Transverse colon (tissue), 4 donors: ENCODE data around the gene TBCD.
"Not testable (repeated sequence)": the region's sequence is repeated elsewhere in the genome, so short reads cannot be mapped to it uniquely, and the experiment has no call there.

Experiments
- CTCF ChIP-seq, 5 experiments: fragments of 200-600 bp in 3 of 5; fragments of 450-650 bp in 2 of 5; sonication (generic) in 3 of 5; IDR thresholded peaks; 1 replicate in 2 of 5; 2 replicates in 3 of 5; pipeline ENCODE4 v1.5.1; 2016 to 2017; ENCODE audit warnings: antibody characterized with exemption in 5 of 5, inconsistent platforms in 3 of 5, mild to moderate bottlenecking in 2 of 5, moderate library complexity in 1 of 5
- EP300 ChIP-seq: sonication (generic); formaldehyde crosslinking; IDR thresholded peaks from one replicate; pipeline ENCODE4 v1.6.1; 2017; ENCODE audit warnings: antibody characterized with exemption, low read depth
- POLR2A ChIP-seq: fragments of 450-650 bp; IDR thresholded peaks from one replicate; pipeline ENCODE4 v1.6.1; 2016; ENCODE audit warnings: antibody characterized with exemption, mild to moderate bottlenecking, moderate library complexity
- POLR2AphosphoS5 ChIP-seq, 3 donors: sonication (generic); formaldehyde crosslinking; IDR thresholded peaks; one replicate each; pipeline ENCODE4 v1.6.1; 2016; ENCODE audit warnings: antibody characterized with exemption in 3 of 3

GRCh38 chr17:82774456-82774855, 22.6 kb downstream of the TBCD start:
- not testable (repeated sequence) for TF ChIP-seq CTCF (IDR thresholded peaks at IDR 0.05); POLR2A; POLR2AphosphoS5 (IDR thresholded peaks at IDR 0.05); EP300
